Esophagus muscularis mucosa (tissue), 4 donors: Measurements from ENCODE around the gene NMNAT3.

Experiments used
- CTCF ChIP-seq, 3 experiments: fragments of 200-600 bp in 2 of 3; fragments of 450-650 bp in 1 of 3; sonication (generic) in 2 of 3; IDR thresholded peaks; one replicate each; pipeline ENCODE4 v1.5.1; 2017 to 2019; ENCODE audit warnings: antibody characterized with exemption in 3 of 3, mild to moderate bottlenecking in 2 of 3, moderate library complexity in 1 of 3
- EP300 ChIP-seq: sonication (generic); formaldehyde crosslinking; IDR thresholded peaks from one replicate; pipeline ENCODE4 v1.6.1; 2017; ENCODE audit warnings: antibody characterized with exemption
- POLR2A ChIP-seq: fragments of 450-650 bp; IDR thresholded peaks from one replicate; pipeline ENCODE4 v1.6.1; 2017; ENCODE audit warnings: antibody characterized with exemption, moderate library complexity, mild to moderate bottlenecking, low read depth
- POLR2AphosphoS5 ChIP-seq, 2 donors: sonication (generic); formaldehyde crosslinking; IDR thresholded peaks; one replicate each; pipeline ENCODE4 v1.6.1; 2017; ENCODE audit warnings: antibody characterized with exemption in 2 of 2

- TF ChIP-seq CTCF (IDR thresholded peaks at IDR 0.05) = no peak
- no peak for TF ChIP-seq POLR2A
- no peak for TF ChIP-seq POLR2AphosphoS5 (IDR thresholded peaks at IDR 0.05)
- TF ChIP-seq EP300 = no peak
These were observed 120.7 kb downstream of the NMNAT3 start for GRCh38 chr3:139557041-139557440.
